ENCODE measurements around the gene EIF6.
"Not testable (repeated sequence)": the region's sequence is repeated elsewhere in the genome, so short reads cannot be mapped to it uniquely, and the experiment has no call there.

EIF6 gene

DNA sequence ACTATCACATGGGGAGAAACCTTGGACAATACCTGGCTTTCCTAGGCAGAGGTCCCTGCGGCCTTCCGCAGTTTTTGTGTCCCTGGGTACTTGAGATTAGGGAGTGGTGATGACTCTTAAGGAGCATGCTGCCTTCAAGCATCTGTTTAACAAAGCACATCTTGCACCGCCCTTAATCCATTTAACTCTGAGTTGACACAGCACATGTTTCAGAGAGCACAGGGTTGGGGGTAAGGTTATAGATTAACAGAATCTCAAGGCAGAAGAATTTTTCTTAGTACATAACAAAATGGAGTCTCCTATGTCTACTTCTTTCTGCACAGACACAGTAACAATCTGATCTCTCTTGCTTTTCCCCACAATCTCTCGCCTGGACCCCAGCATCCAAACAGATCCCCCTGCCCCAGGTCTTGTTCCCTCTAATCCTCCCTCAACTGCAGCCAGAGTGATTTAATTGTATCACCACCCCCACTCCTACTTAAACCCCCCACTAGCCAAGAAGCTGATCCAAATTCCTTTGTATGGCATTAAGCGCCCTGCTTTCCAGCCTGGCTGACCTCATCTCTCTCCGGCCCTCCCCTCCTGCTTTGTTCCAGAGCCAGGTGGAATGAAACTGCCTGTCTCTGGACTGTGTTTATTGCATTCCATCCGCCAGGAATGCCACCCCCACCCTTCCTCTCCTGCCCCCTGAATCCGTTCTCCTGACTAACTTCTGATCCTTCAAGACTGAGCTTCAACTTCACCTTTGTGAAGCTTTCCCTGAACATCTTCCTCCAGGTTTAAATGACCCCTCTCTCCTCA lies 21.6 kb downstream of the EIF6 start:
- H3K27me3 ChIP-seq (replicated peaks); H3K36me3 ChIP-seq (replicated peaks); in situ Hi-C loops (cut with HindIII; ENCODE audit: low pct_ligation_motif_present, low sequenced_read_pairs); H3K27ac ChIP-seq; DNase-seq; H3K4me3 ChIP-seq (ENCODE audit: low read depth, low read length): not testable (repeated sequence)
- TF ChIP-seq CTCF (IDR thresholded peaks at IDR 0.05; ENCODE audit: low read depth, low read length, missing control alignments), result peak; percentile 23

DNA sequence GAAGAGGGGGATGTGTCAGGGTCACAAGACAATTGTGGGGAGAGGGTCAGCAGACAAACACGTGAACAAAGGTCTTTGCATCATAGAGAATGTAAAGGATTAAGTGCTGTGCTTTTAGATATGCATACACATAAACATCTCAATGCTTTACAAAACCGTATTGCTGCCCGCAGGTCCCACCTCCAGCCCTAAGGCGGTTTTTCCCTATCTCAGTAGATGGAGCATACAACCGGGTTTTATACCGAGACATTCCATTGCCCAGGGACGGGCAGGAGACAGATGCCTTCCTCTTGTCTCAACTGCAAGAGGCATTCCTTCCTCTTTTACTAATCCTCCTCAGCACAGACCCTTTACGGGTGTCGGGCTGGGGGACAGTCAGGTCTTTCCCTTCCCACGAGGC lies 22.3 kb downstream of the EIF6 start:
- H3K4me3 ChIP-seq (ENCODE audit: low read depth, low read length); H3K27me3 ChIP-seq (replicated peaks); H3K36me3 ChIP-seq (replicated peaks); H3K27ac ChIP-seq; in situ Hi-C loops (cut with HindIII; ENCODE audit: low pct_ligation_motif_present, low sequenced_read_pairs); DNase-seq: not testable (repeated sequence)

GRCh38 chr20:35260426-35260825 lies 24.1 kb downstream of the EIF6 start:
- no peaks in the 10 kb centered on the region for H3K36me3 ChIP-seq (replicated peaks)
- H3K27ac ChIP-seq, result no peak overlapping the region
- no peak for DNase-seq
- TF ChIP-seq CTCF (IDR thresholded peaks at IDR 0.05; ENCODE audit: low read depth, low read length, missing control alignments), result no peak
- in situ Hi-C loops (cut with HindIII; ENCODE audit: low pct_ligation_motif_present, low sequenced_read_pairs), result no loop called here
- no peak overlapping the region for H3K4me3 ChIP-seq (ENCODE audit: low read depth, low read length)
- H3K27me3 ChIP-seq (replicated peaks), result no peaks in the 10 kb centered on the region

DNA sequence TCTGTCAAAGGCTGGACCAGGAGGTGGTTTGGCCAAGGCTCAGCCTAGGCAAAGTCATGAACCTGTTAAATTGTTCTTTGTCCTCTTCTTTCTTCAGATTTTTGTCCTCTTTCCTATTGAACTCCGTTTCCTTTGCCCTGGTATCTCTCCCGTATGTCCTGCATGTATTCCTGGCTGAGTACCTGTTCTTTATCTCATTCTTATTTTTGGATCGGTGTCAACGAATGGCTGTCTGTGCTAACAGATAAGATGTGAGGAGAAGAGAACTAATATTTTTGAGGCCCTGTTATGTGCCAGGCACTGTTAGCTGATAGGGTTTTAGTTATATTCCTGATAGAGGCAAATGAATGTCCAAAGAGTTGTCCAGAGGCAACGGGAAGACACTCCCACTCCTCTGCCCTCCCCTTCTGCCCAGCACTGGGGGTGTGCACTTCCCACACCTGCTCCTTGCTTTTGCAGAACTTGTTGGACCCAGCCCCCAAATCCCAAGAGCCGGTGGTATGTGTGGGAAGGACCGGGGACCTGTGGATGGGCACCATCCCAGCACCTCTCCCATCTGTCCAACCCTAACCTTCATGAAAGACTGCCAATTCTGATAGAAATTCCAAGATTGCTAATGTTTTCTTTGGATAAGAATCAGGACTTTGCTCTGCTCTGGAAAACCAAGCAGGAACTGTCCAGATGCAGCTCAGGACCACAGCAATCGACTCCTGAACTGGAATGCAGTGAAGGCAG lies 27.2 kb downstream of the EIF6 start:
- H3K4me3 ChIP-seq (ENCODE audit: low read depth, low read length), result no peak overlapping the region
- no peak overlapping the region for H3K27ac ChIP-seq
- TF ChIP-seq CTCF (IDR thresholded peaks at IDR 0.05; ENCODE audit: low read depth, low read length, missing control alignments), result no peak
- H3K27me3 ChIP-seq (replicated peaks), result no peaks in the 10 kb centered on the region
- H3K36me3 ChIP-seq (replicated peaks), result no peaks in the 10 kb centered on the region
- no peak for DNase-seq
- in situ Hi-C loops (cut with HindIII; ENCODE audit: low pct_ligation_motif_present, low sequenced_read_pairs), result no loop called here

DNA sequence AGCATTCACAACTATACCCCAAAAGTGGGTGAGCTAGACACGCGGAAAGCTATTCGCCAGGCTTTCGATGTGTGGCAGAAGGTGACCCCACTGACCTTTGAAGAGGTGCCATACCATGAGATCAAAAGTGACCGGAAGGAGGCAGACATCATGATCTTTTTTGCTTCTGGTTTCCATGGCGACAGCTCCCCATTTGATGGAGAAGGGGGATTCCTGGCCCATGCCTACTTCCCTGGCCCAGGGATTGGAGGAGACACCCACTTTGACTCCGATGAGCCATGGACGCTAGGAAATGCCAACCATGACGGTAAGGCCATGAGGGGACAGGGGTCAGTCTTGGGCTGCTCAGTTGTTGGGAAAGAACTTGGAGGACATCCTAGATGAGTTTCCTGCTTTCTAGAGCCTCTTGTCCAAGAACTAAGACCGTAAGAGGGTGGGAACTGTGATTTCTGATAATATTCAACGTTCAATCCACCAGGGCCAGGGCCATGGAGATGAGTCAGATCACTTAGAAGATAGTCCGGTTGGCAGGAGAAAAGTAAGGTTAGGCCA lies 30.0 kb downstream of the EIF6 start:
- H3K36me3 ChIP-seq (replicated peaks), result no peaks in the 10 kb centered on the region
- no peak overlapping the region for H3K27ac ChIP-seq
- TF ChIP-seq CTCF (IDR thresholded peaks at IDR 0.05; ENCODE audit: low read depth, low read length, missing control alignments), result no peak
- DNase-seq, result no peak
- H3K4me3 ChIP-seq (ENCODE audit: low read depth, low read length), result no peak overlapping the region
- H3K27me3 ChIP-seq (replicated peaks), result no peaks in the 10 kb centered on the region
- in situ Hi-C loops (cut with HindIII; ENCODE audit: low pct_ligation_motif_present, low sequenced_read_pairs), result no loop called here

DNA sequence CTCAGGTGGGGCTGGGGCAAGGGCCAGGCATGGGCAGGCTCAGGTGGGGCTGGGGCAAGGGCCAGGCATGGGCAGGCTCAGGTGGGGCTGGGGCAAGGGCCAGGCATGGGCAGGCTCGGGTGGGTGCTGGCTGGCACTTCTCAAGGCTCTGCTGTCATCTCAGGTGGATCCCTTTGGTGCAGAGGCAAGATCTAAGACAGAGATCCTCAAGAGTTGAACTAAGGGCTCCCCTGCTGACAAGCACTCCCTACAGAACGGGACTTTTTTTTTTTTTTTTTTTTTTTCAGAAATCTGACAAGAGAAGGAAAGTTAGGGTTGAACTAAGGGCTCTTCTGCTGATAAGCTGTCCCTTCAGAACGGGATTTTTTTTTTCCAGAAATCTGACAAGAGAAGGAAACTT lies 31.6 kb downstream of the EIF6 start:
- in situ Hi-C loops (cut with HindIII; ENCODE audit: low pct_ligation_motif_present, low sequenced_read_pairs), result no loop called here
- Histone ChIP-seq H3K4me3 (ENCODE audit: low read depth, low read length) (no peak overlapping the region), H3K36me3 (replicated peaks) (no peaks in the 10 kb centered on the region), H3K27me3 (replicated peaks) (no peaks in the 10 kb centered on the region), H3K27ac (no peak overlapping the region)
- DNase-seq, result no peak
- TF ChIP-seq CTCF (IDR thresholded peaks at IDR 0.05; ENCODE audit: low read depth, low read length, missing control alignments), result no peak

DNA sequence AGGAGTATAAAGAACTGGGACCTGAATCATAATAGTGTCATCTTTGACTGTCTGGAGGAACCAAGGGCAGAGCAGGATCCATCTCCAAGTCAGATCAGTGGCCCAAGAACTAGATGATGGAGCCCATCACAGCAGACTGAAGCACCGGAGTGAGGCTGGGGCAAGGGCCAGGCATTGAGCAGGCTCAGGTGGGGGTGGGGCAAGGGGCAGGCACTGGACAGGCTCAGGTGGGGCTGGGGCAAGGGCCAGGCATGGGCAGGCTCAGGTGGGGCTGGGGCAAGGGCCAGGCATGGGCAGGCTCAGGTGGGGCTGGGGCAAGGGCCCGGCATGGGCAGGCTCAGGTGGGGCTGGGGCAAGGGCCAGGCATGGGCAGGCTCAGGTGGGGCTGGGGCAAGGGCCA lies 32.0 kb downstream of the EIF6 start:
- DNase-seq; H3K27ac ChIP-seq; H3K36me3 ChIP-seq (replicated peaks); H3K27me3 ChIP-seq (replicated peaks); in situ Hi-C loops (cut with HindIII; ENCODE audit: low pct_ligation_motif_present, low sequenced_read_pairs); H3K4me3 ChIP-seq (ENCODE audit: low read depth, low read length): not testable (repeated sequence)
